Measurements from ENCODE around the gene PPL. TPM values are rescaled to one million over a fixed set of nuclear protein-coding genes. Genes with fewer than 3 reads are reported as not detected.

Gene PPL
- total RNA-seq, 4 donors from 2014 or later: 52.2 to 246 (median 200) TPM

DNA sequence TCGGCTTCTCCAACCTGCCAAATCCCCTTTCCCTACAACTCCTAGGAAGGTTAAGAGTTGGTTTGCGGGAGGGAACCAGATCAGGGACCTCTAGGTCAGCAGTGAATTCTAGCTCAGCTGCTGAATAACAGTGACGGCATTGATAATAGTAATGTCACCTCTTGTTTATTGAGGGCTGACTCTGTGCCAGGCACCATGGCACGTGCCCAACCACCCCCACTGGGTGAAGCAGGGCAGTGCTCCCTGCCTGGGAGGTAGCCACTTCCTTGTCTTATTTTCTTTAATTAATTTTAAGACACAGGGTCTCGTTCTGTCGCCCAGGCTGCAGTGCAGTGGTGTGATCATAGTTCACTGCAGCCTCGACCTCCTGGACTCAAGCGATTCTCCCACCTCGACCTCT, 5.5 kb upstream of the PPL start:
- Histone ChIP-seq H3K4me3 (no peak overlapping the region), H3K9me3 (no peaks in the 10 kb centered on the region), H3K36me3 (no peaks in the 10 kb centered on the region), H3K27ac (peak overlapping the region in 3 of 4 donors; percentile 70 to 80 (median 80)), H3K4me1 (peaks cover 0 to 46% (median 32%) of the 10 kb centered on the region in 4 donors), H3K27me3 (peaks cover 0 to 16% of the 10 kb centered on the region in 2 donors)
- no peak for TF ChIP-seq POLR2A (IDR thresholded peaks at IDR 0.05)
- no peak for TF ChIP-seq CTCF (IDR thresholded peaks at IDR 0.05)
- no peak for TF ChIP-seq EP300 (IDR thresholded peaks at IDR 0.05)
- 64 to 66% methylated on average over 9 of the region's 9 CpGs for WGBS, 2 donors
- no peak for DNase-seq (ENCODE audit: low spot score in 2 of 2)

GRCh38 chr16:4940719-4941118, 3.8 kb upstream of the PPL start:
- H3K36me3 ChIP-seq: no peaks in the 10 kb centered on the region
- peaks cover 0 to 56% (median 43%) of the 10 kb centered on the region in 4 donors for H3K4me1 ChIP-seq
- DNase-seq (ENCODE audit: low spot score in 2 of 2): no peak
- no peak overlapping the region for H3K27ac ChIP-seq
- no peak overlapping the region for H3K4me3 ChIP-seq
- TF ChIP-seq CTCF (IDR thresholded peaks at IDR 0.05): no peak
- TF ChIP-seq EP300 (IDR thresholded peaks at IDR 0.05): no peak
- TF ChIP-seq POLR2A (IDR thresholded peaks at IDR 0.05): no peak
- H3K27me3 ChIP-seq: peaks cover 0 to 31% of the 10 kb centered on the region in 2 donors
- no peaks in the 10 kb centered on the region for H3K9me3 ChIP-seq
- WGBS, 2 donors: 53 to 71% methylated on average over 6 to 7 of the region's 7 CpGs

GRCh38 chr16:4938683-4939030, 1.7 kb upstream of the PPL start:
- no peak overlapping the region for H3K27ac ChIP-seq
- peaks cover 0 to 46% of the 10 kb centered on the region in 2 donors for H3K27me3 ChIP-seq
- WGBS, 2 donors: 45 to 55% methylated on average over 5 of the region's 5 CpGs
- no peaks in the 10 kb centered on the region for H3K36me3 ChIP-seq
- H3K4me3 ChIP-seq: no peak overlapping the region
- no peak for DNase-seq (ENCODE audit: low spot score in 2 of 2)
- TF ChIP-seq POLR2A (IDR thresholded peaks at IDR 0.05): no peak
- TF ChIP-seq CTCF (IDR thresholded peaks at IDR 0.05): no peak
- no peak for TF ChIP-seq EP300 (IDR thresholded peaks at IDR 0.05)
- H3K4me1 ChIP-seq: peaks cover 0 to 56% (median 26%) of the 10 kb centered on the region in 4 donors
- no peaks in the 10 kb centered on the region for H3K9me3 ChIP-seq

GRCh38 chr16:4937782-4938682, 1.1 kb upstream of the PPL start:
- TF ChIP-seq EP300 (IDR thresholded peaks at IDR 0.05) (no peak), CTCF (IDR thresholded peaks at IDR 0.05) (no peak), POLR2A (IDR thresholded peaks at IDR 0.05) (no peak)
- Histone ChIP-seq H3K27me3 (peaks cover 0 to 46% of the 10 kb centered on the region in 2 donors), H3K27ac (peak overlapping the region in 2 of 4 donors; percentile 69 to 79), H3K4me3 (peak overlapping the region in 1 of 4 donors; percentile 47), H3K9me3 (no peaks in the 10 kb centered on the region), H3K36me3 (no peaks in the 10 kb centered on the region), H3K4me1 (peaks cover 0 to 56% (median 20%) of the 10 kb centered on the region in 4 donors)
- no peak for DNase-seq (ENCODE audit: low spot score in 2 of 2)
- WGBS, 2 donors: 70 to 76% methylated on average over 16 of the region's 16 CpGs

All from tibial nerve (tissue), 4 donors.